Lung microvascular endothelial cell (primary cell): ENCODE data around the gene XAB2. TPM values are rescaled to one million over a fixed set of nuclear protein-coding genes. Genes with fewer than 3 reads are reported as not detected.

Experiments used
- DNase-seq, 2 donors: peaks; one replicate each; pipeline versions ENCODE4 v3.0.0 to v3.0.0-alpha.2; 2010; ENCODE audit warnings: low read depth in 2 of 2
- total RNA-seq: library from RNA; depleted of rRNA; stranded (reverse); fragments of >200 nt; gene quantifications from 2 replicates; pipeline ENCODE4 v1.2.1, GENCODE V29; 2014

XAB2 gene
- total RNA-seq, 1 donor from 2014 or later, result 17.3 TPM

- DNase-seq, result no peak
Measured at GRCh38 chr19:7612282-7613274, 16.8 kb downstream of the XAB2 start.

GRCh38 chr19:7611541-7612279 lies 17.6 kb downstream of the XAB2 start:
- DNase-seq, result no peak

GRCh38 chr19:7610491-7611240 lies 18.7 kb downstream of the XAB2 start:
- no peak for DNase-seq

GRCh38 chr19:7607874-7608560 lies 21.3 kb downstream of the XAB2 start:
- no peak for DNase-seq

- DNase-seq, result no peak
Measured at GRCh38 chr19:7607212-7607873, 22.0 kb downstream of the XAB2 start.

DNA sequence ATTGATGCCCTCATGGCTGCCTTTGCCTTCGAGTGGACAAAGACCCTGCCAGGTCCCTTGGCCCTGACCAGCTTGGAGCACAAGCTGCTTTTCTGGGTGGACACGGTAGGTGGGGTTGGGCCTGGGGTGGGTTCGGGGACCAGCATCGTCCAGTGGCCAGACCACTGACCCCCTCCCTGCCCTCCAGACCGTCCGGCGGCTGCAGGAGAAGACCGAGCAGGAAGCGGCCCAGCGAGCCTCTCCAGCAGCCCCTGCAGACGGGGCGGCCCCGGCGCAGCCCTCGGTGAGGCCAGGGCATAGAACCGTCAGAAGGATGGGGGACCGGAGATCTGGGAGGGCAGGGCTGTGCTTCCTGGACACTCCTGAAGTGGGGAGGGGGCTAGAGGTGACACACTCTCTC lies 23.1 kb downstream of the XAB2 start:
- no peak for DNase-seq

DNA sequence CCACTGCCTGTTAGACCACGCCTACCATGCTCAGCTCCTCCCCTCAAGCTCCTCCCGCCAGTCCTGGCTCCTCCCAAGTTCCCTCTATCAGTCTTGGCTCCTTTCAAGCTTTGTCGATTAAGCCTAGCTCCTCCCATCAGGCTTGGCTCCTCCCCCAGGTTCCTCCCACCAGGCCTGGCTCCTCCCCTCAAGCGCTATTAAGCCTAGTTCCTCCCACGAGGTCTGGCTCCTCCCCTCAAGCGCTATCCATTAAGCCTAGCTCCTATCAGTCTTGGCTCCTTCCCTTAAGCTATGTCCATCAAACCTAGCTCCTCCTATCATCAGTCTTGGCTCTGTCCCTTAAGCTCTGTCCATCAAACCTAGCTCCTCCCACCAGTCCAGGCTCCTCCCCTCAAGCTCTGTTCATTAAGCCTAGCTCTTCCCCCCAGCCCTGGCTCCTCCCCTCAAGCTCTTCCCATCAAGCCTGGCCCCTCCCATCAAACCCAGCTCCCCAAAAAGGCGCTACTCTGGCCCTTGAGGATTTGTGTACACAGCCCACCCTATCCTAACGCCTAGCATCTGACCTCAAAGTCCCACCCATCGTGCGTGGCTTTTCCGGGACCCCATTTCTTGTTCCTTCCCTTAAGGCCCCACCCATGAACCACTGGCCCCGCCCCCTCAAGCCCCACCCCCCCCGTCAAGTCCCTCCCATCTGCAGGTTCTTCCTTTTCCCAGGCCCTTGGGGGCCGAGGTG lies 23.7 kb downstream of the XAB2 start:
- DNase-seq, result peak; percentile 22 to 54

- DNase-seq, result no peak
Measured at GRCh38 chr19:7603919-7604318, 25.4 kb downstream of the XAB2 start.

- DNase-seq, result no peak
Measured at GRCh38 chr19:7602935-7603497, 26.3 kb downstream of the XAB2 start.

DNA sequence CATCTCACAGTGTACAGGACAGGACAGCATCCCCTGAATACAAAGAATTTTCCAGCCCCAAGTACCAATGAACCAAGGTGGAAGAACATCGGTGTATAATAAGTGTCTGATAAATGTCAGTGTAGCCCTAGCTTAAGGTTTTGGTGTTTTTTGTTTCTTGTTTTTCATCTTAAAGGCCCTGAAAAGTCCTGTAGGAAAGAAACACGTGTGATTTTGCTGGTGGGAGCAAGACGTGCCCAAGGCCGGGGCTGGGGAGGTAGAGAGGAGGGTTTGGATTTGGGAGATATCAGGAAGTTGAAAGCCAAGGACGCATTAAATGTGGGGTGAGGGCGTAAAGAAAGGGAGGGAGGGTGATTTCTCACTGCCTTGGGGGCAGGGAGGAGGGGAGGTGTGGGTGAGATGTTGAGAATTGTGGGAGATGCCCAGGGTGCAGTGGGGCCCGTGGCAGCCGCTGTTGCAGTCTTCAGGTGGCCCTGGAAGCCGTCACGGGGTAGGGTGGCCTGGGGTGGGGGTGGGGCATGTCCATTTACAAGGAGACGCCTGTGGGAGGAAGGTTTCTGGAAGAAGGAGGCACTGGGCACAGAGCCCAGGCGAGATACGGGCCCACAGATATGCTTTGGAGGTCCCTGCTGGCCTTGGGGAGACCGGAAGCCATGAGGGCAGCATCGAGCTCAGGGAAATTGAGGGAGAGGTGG lies 27.0 kb downstream of the XAB2 start:
- DNase-seq, result no peak

DNA sequence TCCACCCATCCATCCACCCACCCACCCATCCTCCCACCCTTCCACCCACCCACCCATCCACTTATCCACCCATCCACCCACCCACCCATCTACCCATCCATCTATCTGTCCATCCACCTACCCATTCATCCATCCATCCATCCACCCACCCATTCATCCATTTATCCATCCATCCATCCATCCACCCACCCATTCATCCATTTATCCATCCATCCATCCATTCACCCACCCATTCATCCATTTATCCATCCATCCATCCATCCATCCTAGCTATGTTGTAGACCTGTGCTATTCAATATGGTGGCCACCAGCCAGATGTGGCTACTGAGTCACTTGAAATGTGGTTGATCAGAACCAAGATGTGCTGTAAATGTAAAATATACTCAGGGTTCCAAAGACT lies 28.6 kb downstream of the XAB2 start:
- DNase-seq, result no peak

DNA sequence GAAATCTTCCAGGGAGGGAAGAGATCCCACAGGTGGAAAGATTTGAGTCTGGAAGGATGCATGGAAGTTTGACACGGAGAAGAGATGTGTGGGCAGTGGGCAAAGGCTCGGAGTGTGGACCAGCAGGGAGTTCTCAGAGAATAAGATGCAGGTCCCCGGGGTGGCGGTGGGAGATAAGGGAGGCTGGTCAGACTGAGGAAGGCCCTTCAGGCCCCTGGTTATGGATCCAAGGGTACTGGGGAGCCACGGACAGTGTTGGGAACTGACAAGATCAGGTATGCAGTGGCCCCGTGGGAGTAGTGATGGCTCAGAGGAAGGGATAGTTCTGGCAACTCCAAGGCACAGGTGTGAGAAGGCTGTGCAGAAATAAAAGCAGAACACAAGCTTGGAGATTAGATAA lies 31.2 kb downstream of the XAB2 start:
- no peak for DNase-seq

GRCh38 chr19:7597689-7598088 lies 31.7 kb downstream of the XAB2 start:
- DNase-seq, result no peak

DNA sequence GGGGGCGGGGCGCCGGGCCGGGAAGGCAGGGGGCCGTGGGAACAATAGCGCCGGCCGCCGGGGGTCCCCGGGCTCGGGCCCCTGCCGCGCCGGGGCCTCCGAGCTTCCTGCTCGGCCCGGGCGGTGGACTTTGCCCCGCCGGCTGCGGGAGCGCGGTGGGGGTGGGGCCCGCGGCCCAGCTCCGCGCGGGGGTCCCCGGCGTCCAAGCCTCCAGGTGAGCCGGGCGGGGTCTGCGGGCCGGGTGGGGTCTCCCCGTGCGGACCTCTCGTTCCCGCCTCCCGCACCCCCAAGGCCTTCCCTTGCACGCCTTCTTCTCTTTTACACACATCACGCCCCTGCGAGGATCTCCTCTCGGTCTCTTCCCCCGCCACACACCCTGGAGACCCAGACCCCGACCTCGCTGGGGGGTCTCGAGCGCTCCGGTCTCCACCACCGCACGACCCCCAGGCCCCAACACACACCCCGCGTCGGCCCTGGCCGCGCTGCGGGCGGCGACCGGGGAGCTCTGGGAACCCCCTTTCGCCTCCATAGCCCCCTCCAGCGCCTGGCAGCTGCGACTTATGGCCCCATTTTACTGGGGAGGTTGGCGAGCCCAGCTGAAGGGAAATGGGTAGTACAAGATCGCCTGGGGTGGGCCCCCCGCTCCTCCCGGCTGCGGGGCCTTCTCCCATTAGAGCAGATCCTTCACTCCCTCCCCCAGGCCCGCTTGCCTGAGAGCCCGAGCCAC lies 33.0 kb downstream of the XAB2 start:
- DNase-seq, result no peak

GRCh38 chr19:7595466-7596133 lies 33.7 kb downstream of the XAB2 start, which contains the start of gene CAMSAP3:
Gene CAMSAP3 (plus strand): TSS chr19:7595863. CDS start chr19:7596003, 140 bp downstream.
- DNase-seq, result peak in 1 of 2 donors; percentile 18

DNA sequence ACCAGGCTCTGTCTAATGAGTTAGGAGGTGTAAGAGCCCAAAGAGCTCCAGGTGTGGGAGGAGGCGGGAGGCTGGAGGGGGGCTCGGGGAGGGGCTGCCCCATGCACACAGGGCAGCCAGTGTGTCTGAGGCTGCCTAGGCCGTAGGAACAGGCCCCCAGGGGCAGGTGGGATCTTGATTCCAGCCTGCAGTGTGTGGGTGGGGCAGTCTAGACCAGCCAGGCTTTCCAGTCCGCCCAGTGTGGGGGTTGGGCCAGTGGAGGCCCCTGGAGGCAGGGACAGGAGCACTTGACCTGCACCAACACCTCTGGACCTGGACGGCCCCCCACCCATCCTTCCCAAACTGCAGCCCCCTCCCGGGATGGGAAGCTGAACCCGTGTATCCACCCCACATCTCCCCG lies 39.1 kb downstream of the XAB2 start:
- DNase-seq, result no peak

DNA sequence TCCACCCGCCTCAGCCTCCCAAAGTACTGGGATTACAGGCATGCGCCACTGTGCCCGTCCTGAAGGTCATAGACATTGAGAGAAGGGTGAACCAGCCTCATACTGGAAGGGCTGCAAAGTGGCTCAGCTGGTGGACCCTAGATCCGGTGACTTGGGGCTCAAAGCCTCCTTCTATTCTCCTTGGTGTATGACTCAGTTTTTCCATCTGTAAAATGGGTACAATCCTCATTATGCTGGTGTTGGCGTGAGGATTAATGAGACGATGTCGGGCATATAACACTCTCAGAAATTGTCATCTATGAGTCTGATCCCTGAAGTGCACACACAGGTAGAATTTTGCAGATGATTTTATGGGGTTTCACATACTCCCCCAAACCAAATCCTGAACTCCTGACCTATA lies 39.5 kb downstream of the XAB2 start:
- DNase-seq, result no peak

GRCh38 chr19:7582446-7582845 lies 46.9 kb downstream of the XAB2 start:
- DNase-seq, result no peak
